Glomerular visceral epithelial cell (primary cell): ENCODE data around the gene STK33.

Experiments used
- DNase-seq: peaks from one replicate; pipeline ENCODE4 v3.0.0-alpha.2; 2016; ENCODE audit errors: extremely low spot score

STK33 gene

GRCh38 chr11:8373519-8374432, 220.3 kb downstream of the STK33 start:
- no peak for DNase-seq

GRCh38 chr11:8372641-8373381, 221.2 kb downstream of the STK33 start:
- no peak for DNase-seq

- no peak for DNase-seq
These were observed 222.5 kb downstream of the STK33 start for GRCh38 chr11:8371516-8371884.

- no peak for DNase-seq
These were observed 223.1 kb downstream of the STK33 start for GRCh38 chr11:8370812-8371515.

- DNase-seq, result no peak
These were observed 224.3 kb downstream of the STK33 start for GRCh38 chr11:8369592-8370205.

- no peak for DNase-seq
These were observed 225.3 kb downstream of the STK33 start for GRCh38 chr11:8368772-8369171.

GRCh38 chr11:8368194-8368593, 225.8 kb downstream of the STK33 start:
- DNase-seq, result no peak

- no peak for DNase-seq
These were observed 227.7 kb downstream of the STK33 start for GRCh38 chr11:8366316-8366715.

GRCh38 chr11:8365216-8365941, 228.6 kb downstream of the STK33 start:
- no peak for DNase-seq

GRCh38 chr11:8363921-8364320, 230.1 kb downstream of the STK33 start:
- DNase-seq, result no peak

- no peak for DNase-seq
These were observed 231.1 kb downstream of the STK33 start for GRCh38 chr11:8362899-8363298.

GRCh38 chr11:8362491-8362890, 231.5 kb downstream of the STK33 start:
- DNase-seq, result no peak

GRCh38 chr11:8361664-8362210, 232.3 kb downstream of the STK33 start:
- DNase-seq, result no peak

- no peak for DNase-seq
These were observed 232.8 kb downstream of the STK33 start for GRCh38 chr11:8361206-8361605.

GRCh38 chr11:8360086-8360828, 233.8 kb downstream of the STK33 start:
- DNase-seq, result no peak

GRCh38 chr11:8359521-8359920, 234.5 kb downstream of the STK33 start:
- DNase-seq, result no peak

- no peak for DNase-seq
These were observed 236.0 kb downstream of the STK33 start for GRCh38 chr11:8357891-8358566.

- DNase-seq, result no peak
These were observed 236.5 kb downstream of the STK33 start for GRCh38 chr11:8357505-8357888.

GRCh38 chr11:8356721-8357504, 237.1 kb downstream of the STK33 start:
- DNase-seq, result peak; percentile 5
